HepG2 (cell line): Measurements from ENCODE around the gene IL17RB. TPM values are rescaled to one million over a fixed set of nuclear protein-coding genes. Genes with fewer than 3 reads are reported as not detected.

Experiments used
- ATRX ChIP-seq: sonication (generic); formaldehyde crosslinking; IDR thresholded peaks from 2 replicates; pipeline ENCODE4 v1.4.0; 2020; ENCODE audit warnings: missing genetic modification reagents, borderline replicate concordance
- CCDC6 ChIP-seq: sonication (generic); formaldehyde crosslinking; IDR thresholded peaks from 2 replicates; pipeline ENCODE4 v1.8.1; 2022; ENCODE audit warnings: mild to moderate bottlenecking, missing genetic modification reagents, moderate library complexity
- E2F5 ChIP-seq: sonication (generic); formaldehyde crosslinking; conservative IDR thresholded peaks from 2 replicates; pipeline ENCODE4 v1.4.0; 2020; ENCODE audit warnings: missing genetic modification reagents
- ETV6 ChIP-seq: sonication (generic); formaldehyde crosslinking; conservative IDR thresholded peaks from 2 replicates; pipeline ENCODE4 v1.4.0; 2020; ENCODE audit warnings: missing genetic modification reagents
- GPN1 ChIP-seq: sonication (generic); formaldehyde crosslinking; IDR thresholded peaks from 2 replicates; pipeline ENCODE4 v1.5.1; 2020; ENCODE audit warnings: missing genetic modification reagents, borderline replicate concordance
- GTF2F1 ChIP-seq: fragments of 150-350 bp; IDR thresholded peaks from 2 replicates; pipeline ENCODE4 v1.6.1; 2014; ENCODE audit warnings: low read length
- KLF13 ChIP-seq: sonication (generic); formaldehyde crosslinking; IDR thresholded peaks from 2 replicates; pipeline ENCODE4 v1.4.0; 2020; ENCODE audit warnings: mild to moderate bottlenecking, missing genetic modification reagents
- MATR3 ChIP-seq: sonication (generic); formaldehyde crosslinking; IDR thresholded peaks from 2 replicates; pipeline ENCODE4 v1.4.0; 2020; ENCODE audit warnings: missing genetic modification reagents
- MBNL3 ChIP-seq: fragments of 250-450 bp; sonication (Bioruptor Pico); conservative IDR thresholded peaks from 2 replicates; pipeline ENCODE4 v1.8.0; 2022; ENCODE audit warnings: mild to moderate bottlenecking, inconsistent platforms
- MEF2D ChIP-seq: sonication (generic); formaldehyde crosslinking; IDR thresholded peaks from 2 replicates; pipeline ENCODE4 v1.5.1; 2020; ENCODE audit warnings: mild to moderate bottlenecking, missing genetic modification reagents
- MYNN ChIP-seq: sonication (generic); formaldehyde crosslinking; IDR thresholded peaks from 2 replicates; pipeline ENCODE4 v1.4.0; 2020; ENCODE audit warnings: mild to moderate bottlenecking, low read depth, missing genetic modification reagents
- NFATC3 ChIP-seq: sonication (generic); formaldehyde crosslinking; IDR thresholded peaks from 2 replicates; pipeline ENCODE4 v1.5.1; 2020; ENCODE audit warnings: mild to moderate bottlenecking, missing genetic modification reagents
- NFE2L1 ChIP-seq: sonication (generic); formaldehyde crosslinking; IDR thresholded peaks from 2 replicates; pipeline ENCODE4 v1.4.0; 2020; ENCODE audit warnings: missing genetic modification reagents, mild to moderate bottlenecking, borderline replicate concordance
- NFRKB ChIP-seq: fragments of 450-650 bp; IDR thresholded peaks from 2 replicates; pipeline ENCODE4 v1.6.1; 2017
- SOX5 ChIP-seq: IDR thresholded peaks from 2 replicates; pipeline ENCODE4 v1.6.1; 2016; ENCODE audit warnings: borderline replicate concordance
- SOX6 ChIP-seq, 2 experiments: fragments of 450-650 bp in 1 of 2; sonication (generic) in 1 of 2; formaldehyde crosslinking in 1 of 2; IDR thresholded peaks; 2 replicates each; pipeline versions ENCODE4 v1.4.0 to v1.6.1; 2017 to 2020; ENCODE audit warnings: antibody characterized with exemption in 1 of 2, mild to moderate bottlenecking in 1 of 2, missing genetic modification reagents in 1 of 2
- TBX2 ChIP-seq: sonication (generic); formaldehyde crosslinking; IDR thresholded peaks from 2 replicates; pipeline ENCODE4 v1.5.0; 2020; ENCODE audit warnings: missing genetic modification reagents, mild to moderate bottlenecking, borderline replicate concordance
- TBX3 ChIP-seq: fragments of 450-650 bp; IDR thresholded peaks from 2 replicates; pipeline ENCODE4 v1.6.1; 2017; ENCODE audit warnings: antibody characterized with exemption, mild to moderate bottlenecking, inconsistent platforms, borderline replicate concordance
- ZFAT ChIP-seq: sonication (generic); formaldehyde crosslinking; conservative IDR thresholded peaks from 2 replicates; pipeline ENCODE4 v1.8.1; 2023; ENCODE audit warnings: missing genetic modification reagents, inconsistent platforms
- ZNF34 ChIP-seq: sonication (generic); formaldehyde crosslinking; IDR thresholded peaks from 2 replicates; pipeline ENCODE4 v1.4.0; 2020; ENCODE audit warnings: mild to moderate bottlenecking, missing genetic modification reagents, borderline replicate concordance
- ZNF484 ChIP-seq: sonication (generic); formaldehyde crosslinking; IDR thresholded peaks from 2 replicates; pipeline ENCODE4 v1.5.1; 2020; ENCODE audit warnings: mild to moderate bottlenecking, low read depth, missing genetic modification reagents, borderline replicate concordance
- ZNF547 ChIP-seq: sonication (generic); formaldehyde crosslinking; IDR thresholded peaks from 2 replicates; pipeline ENCODE4 v1.5.1; 2020; ENCODE audit warnings: mild to moderate bottlenecking, missing genetic modification reagents
- ZNF556 ChIP-seq: sonication (generic); formaldehyde crosslinking; IDR thresholded peaks from 2 replicates; pipeline ENCODE4 v1.4.0; 2020; ENCODE audit warnings: mild to moderate bottlenecking, missing genetic modification reagents, borderline replicate concordance
- ZNF607 ChIP-seq: sonication (generic); formaldehyde crosslinking; IDR thresholded peaks from 2 replicates; pipeline ENCODE4 v1.5.1; 2020; ENCODE audit warnings: missing genetic modification reagents, mild to moderate bottlenecking, borderline replicate concordance
- ZNF629 ChIP-seq: sonication (generic); formaldehyde crosslinking; conservative IDR thresholded peaks from 2 replicates; pipeline ENCODE4 v1.5.0; 2020; ENCODE audit warnings: missing genetic modification reagents
- polyA plus RNA-seq, 8 experiments: library from polyadenylated mRNA; depleted of rRNA in 3 of 8; stranded (reverse) in 7 of 8; unstranded in 1 of 8; fragments of >200 nt; fragmentation: Illumina TruSeq in 4 of 8; extraction: Trizol in 4 of 8; gene quantifications; 2 replicates each; pipeline versions ENCODE4 v1.2.1 to v1.2.3, GENCODE V29; 2011 to 2016; ENCODE audit warnings: low read depth in 4 of 8, missing spikeins in 1 of 8, mixed read lengths in 1 of 8; ENCODE audit not compliant: insufficient read depth in 1 of 8
- total RNA-seq, 5 experiments: library from RNA; depleted of rRNA; stranded (reverse); fragments of >200 nt; fragmentation: Illumina TruSeq; extraction: Trizol; gene quantifications; 2 replicates each; pipeline ENCODE4 v1.2.3, GENCODE V29; 2016; ENCODE audit warnings: low read depth in 1 of 5
- TF ChIP-seq, protein P1 (sequence below): IDR thresholded peaks from 2 replicates; pipeline ENCODE4 v1.6.1; 2016; ENCODE audit warnings: missing compliant biosample characterization, missing genetic modification reagents, borderline replicate concordance
- TF ChIP-seq, protein P2 (sequence below): sonication (generic); formaldehyde crosslinking; IDR thresholded peaks from 2 replicates; pipeline ENCODE4 v1.5.0; 2020; ENCODE audit warnings: mild to moderate bottlenecking, missing genetic modification reagents, borderline replicate concordance

IL17RB gene
- total and polyA plus RNA-seq, 2 of the 13 experiments (the other 11 are each of a cell fraction or from before 2014, with no cell fraction given) = 130 to 190 TPM

- peak; percentile 36; the same call in 1 of the 2 replicates for TF ChIP-seq NFATC3
- TF ChIP-seq SOX6 (IDR thresholded peaks at IDR 0.05) = no peak
- TF ChIP-seq SOX6 (CRISPR knock-in tag; IDR thresholded peaks at IDR 0.05) = peak; percentile 58; the same call in 1 of the 2 replicates
- peak; percentile 63; the same call in 1 of the 2 replicates for TF ChIP-seq ZNF607 (CRISPR knock-in tag)
- TF ChIP-seq MBNL3 = no peak
- no peak for TF ChIP-seq MATR3 (CRISPR knock-in tag)
- TF ChIP-seq GPN1 (CRISPR knock-in tag) = peak; percentile 33; the same call in 1 of the 2 replicates
- peak; percentile 82 for TF ChIP-seq ZNF556 (CRISPR knock-in tag)
- TF ChIP-seq MEF2D (CRISPR knock-in tag) = peak; percentile 77
- TF ChIP-seq SOX5 (CRISPR knock-in tag) = 0 out of 2 replicates have a peak, but pooled peaks have one; percentile 44
- no peak for TF ChIP-seq GTF2F1
- peak; percentile 87 for TF ChIP-seq ZNF547 (CRISPR knock-in tag)
- no peak for TF ChIP-seq NFRKB
- peak; percentile 94 for TF ChIP-seq E2F5
- TF ChIP-seq ZNF629 = no peak; the same call in 1 of the 2 replicates
- TF ChIP-seq ATRX (CRISPR knock-in tag) = no peak
- TF ChIP-seq ZNF34 (CRISPR knock-in tag) = peak; percentile 93; the same call in 1 of the 2 replicates
- TF ChIP-seq, protein P1, sequence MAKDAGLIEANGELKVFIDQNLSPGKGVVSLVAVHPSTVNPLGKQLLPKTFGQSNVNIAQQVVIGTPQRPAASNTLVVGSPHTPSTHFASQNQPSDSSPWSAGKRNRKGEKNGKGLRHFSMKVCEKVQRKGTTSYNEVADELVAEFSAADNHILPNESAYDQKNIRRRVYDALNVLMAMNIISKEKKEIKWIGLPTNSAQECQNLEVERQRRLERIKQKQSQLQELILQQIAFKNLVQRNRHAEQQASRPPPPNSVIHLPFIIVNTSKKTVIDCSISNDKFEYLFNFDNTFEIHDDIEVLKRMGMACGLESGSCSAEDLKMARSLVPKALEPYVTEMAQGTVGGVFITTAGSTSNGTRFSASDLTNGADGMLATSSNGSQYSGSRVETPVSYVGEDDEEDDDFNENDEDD = peak; percentile 97
- peak; percentile 40; the same call in 1 of the 2 replicates for TF ChIP-seq MYNN (CRISPR knock-in tag)
- no peak; the same call in 1 of the 2 replicates for TF ChIP-seq ETV6 (CRISPR knock-in tag)
- no peak for TF ChIP-seq ZFAT (CRISPR knock-in tag)
- TF ChIP-seq ZNF484 (CRISPR knock-in tag) = no peak
- peak; percentile 93 for TF ChIP-seq CCDC6 (CRISPR knock-in tag)
- TF ChIP-seq NFE2L1 (CRISPR knock-in tag) = no peak
- TF ChIP-seq KLF13 (CRISPR knock-in tag) = no peak
- TF ChIP-seq TBX3 = no peak
- peak; percentile 88 for TF ChIP-seq TBX2
- TF ChIP-seq, protein P2, sequence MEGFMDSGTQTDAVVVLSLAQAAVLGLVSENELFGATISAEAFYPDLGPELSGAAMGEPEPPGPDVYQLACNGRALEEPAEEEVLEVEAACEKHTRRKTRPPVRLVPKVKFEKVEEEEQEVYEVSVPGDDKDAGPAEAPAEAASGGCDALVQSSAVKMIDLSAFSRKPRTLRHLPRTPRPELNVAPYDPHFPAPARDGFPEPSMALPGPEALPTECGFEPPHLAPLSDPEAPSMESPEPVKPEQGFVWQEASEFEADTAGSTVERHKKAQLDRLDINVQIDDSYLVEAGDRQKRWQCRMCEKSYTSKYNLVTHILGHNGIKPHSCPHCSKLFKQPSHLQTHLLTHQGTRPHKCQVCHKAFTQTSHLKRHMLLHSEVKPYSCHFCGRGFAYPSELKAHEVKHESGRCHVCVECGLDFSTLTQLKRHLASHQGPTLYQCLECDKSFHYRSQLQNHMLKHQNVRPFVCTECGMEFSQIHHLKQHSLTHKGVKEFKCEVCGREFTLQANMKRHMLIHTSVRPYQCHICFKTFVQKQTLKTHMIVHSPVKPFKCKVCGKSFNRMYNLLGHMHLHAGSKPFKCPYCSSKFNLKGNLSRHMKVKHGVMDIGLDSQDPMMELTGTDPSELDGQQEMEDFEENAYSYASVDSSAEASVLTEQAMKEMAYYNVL (CRISPR knock-in tag) = peak; percentile 59; the same call in 1 of the 2 replicates
These were observed at the start of gene IL17RB, which contains the start of gene CHDH (continued) for GRCh38 chr3:53846134-53846850.
